ENCODE measurements around the gene INPP4B. TPM values are rescaled to one million over a fixed set of nuclear protein-coding genes. Genes with fewer than 3 reads are reported as not detected.

INPP4B gene
- total RNA-seq, 1 experiment from 2014 or later = 0.07 TPM

- WGBS (ENCODE audit: extremely low coverage, insufficient read length, low lambda C conversion rate) = no CpG with 5 or more reads among the region's 1 CpG
Observed at GRCh38 chr4:142329313-142329712, 516.8 kb downstream of the INPP4B start.

More at GRCh38 chr4:142329313-142329712, 516.8 kb downstream of the INPP4B start:
- Mint-ChIP-seq H3K27me3 (ENCODE audit: low read depth) (no peaks in the 10 kb centered on the region), H3K36me3 (ENCODE audit: insufficient read depth in 1 of 3, low read depth in 3 of 3) (no peaks in the 10 kb centered on the region), H3K4me3 (no peak overlapping the region), H3K4me1 (peaks cover 0 to 3% of the 10 kb centered on the region in 2 experiments; a peak in 1 of 4 replicates), H3K27ac (no peak overlapping the region), H3K9me3 (no peaks in the 10 kb centered on the region; a peak in 1 of 5 replicates)
- H2AFZ ChIP-seq (ENCODE audit: low read length) = no peak overlapping the region
- H4K91ac ChIP-seq (ENCODE audit: insufficient read length, low read depth, low read length) = no peak overlapping the region
- H3K14ac ChIP-seq (ENCODE audit: insufficient read depth, low read length) = no peak overlapping the region
- no peak overlapping the region for H3K56ac ChIP-seq (ENCODE audit: insufficient read length, low read depth, low read length)
- H3K79me2 ChIP-seq (ENCODE audit: insufficient read depth, low read length) = no peaks in the 10 kb centered on the region
- H2BK120ac ChIP-seq (ENCODE audit: low read depth, low read length, poor library complexity, severe bottlenecking) = no peak overlapping the region
- H2BK5ac ChIP-seq (ENCODE audit: insufficient read length, low read length) = no peak overlapping the region
- no peak overlapping the region for H3K4ac ChIP-seq (ENCODE audit: low read depth, low read length)
- H3T11ph ChIP-seq (ENCODE audit: low read length) = no peak overlapping the region
- H3K18ac ChIP-seq (ENCODE audit: insufficient read length, low read depth, low read length) = no peak overlapping the region
- no peaks in the 10 kb centered on the region for H3K23me2 ChIP-seq (ENCODE audit: insufficient read length, low read depth, low read length, poor library complexity, severe bottlenecking)
- H4K8ac ChIP-seq (replicated peaks; ENCODE audit: insufficient read length, low read depth, low read length) = no peak overlapping the region
- H3K27ac ChIP-seq (ENCODE audit: insufficient read length, low read depth, low read length) = no peak overlapping the region
- H3K4me1 ChIP-seq (ENCODE audit: insufficient read depth, low read length) = no peaks in the 10 kb centered on the region
- no peak overlapping the region for H2BK20ac ChIP-seq (ENCODE audit: low read depth, low read length, poor library complexity, severe bottlenecking)
- H4K5ac ChIP-seq (ENCODE audit: insufficient read length, low read depth, low read length) = no peak overlapping the region
- H3K4me2 ChIP-seq (ENCODE audit: insufficient read depth, insufficient read length, low read length) = no peak overlapping the region
- H2AK5ac ChIP-seq (ENCODE audit: insufficient read length, low read length) = no peak overlapping the region
- no peak overlapping the region for H2BK15ac ChIP-seq (ENCODE audit: low read depth, low read length)
- H3K9me3 ChIP-seq (ENCODE audit: control insufficient read depth, low read depth, low read length) = no peaks in the 10 kb centered on the region
- no peak overlapping the region for H3K23ac ChIP-seq (ENCODE audit: insufficient read length, low read depth, low read length)
- no peaks in the 10 kb centered on the region for H3K79me1 ChIP-seq (ENCODE audit: insufficient read depth, low read depth, low read length, poor library complexity, severe bottlenecking)
- H3K27me3 ChIP-seq (ENCODE audit: insufficient read depth, low read length) = no peaks in the 10 kb centered on the region
- TF ChIP-seq CTCF (conservative IDR thresholded peaks at IDR 0.05) = no peak
- no peak for DNase-seq
- H2BK12ac ChIP-seq (ENCODE audit: insufficient read length, low read depth, low read length) = no peak overlapping the region
- H3K9ac ChIP-seq (ENCODE audit: extremely low read depth, insufficient read length, low read length) = no peak overlapping the region
- H4K20me1 ChIP-seq (ENCODE audit: control insufficient read depth, insufficient read depth, insufficient read length) = no peaks in the 10 kb centered on the region

All from H9 (cell line).